Mammary epithelial cell (primary cell): Measurements from ENCODE around the gene TMED5.

Source experiments
- EZH2 ChIP-seq: IDR thresholded peaks from 2 replicates; pipeline ENCODE4 v1.6.1; 2012; ENCODE audit warnings: low read length, inconsistent platforms, borderline replicate concordance
- TF ChIP-seq, protein P1 (sequence below), 2 donors: IDR thresholded peaks in 1 of 2; conservative IDR thresholded peaks in 1 of 2; 2 replicates each; pipeline ENCODE4 v1.5.1; 2011 to 2012; ENCODE audit warnings: inconsistent platforms in 2 of 2, low read length in 2 of 2, mild to moderate bottlenecking in 2 of 2, control low read depth in 1 of 2, low read depth in 1 of 2; ENCODE audit not compliant: insufficient read depth in 1 of 2; ENCODE audit errors: extremely low read depth in 1 of 2

DNA sequence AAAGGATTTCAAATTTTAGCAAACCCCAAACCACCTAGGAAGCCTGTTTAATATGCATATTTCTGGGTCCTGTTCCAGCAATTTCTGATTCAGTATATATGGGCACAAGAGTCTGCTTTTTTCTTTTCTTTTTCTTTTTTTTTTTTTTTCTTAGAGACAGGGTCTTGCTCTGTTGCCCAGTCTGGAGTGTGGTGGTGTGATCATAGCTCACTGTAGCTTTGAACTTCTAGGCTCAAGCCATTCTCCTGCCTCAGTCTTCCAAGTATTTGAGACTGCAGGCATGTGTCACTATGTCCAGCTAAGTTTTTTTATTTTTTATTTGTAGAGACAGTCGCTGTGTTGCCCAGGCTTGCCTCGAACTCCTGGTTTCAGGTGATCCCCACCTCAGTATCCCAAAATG, 35.1 kb upstream of the TMED5 start:
- TF ChIP-seq, protein P1, sequence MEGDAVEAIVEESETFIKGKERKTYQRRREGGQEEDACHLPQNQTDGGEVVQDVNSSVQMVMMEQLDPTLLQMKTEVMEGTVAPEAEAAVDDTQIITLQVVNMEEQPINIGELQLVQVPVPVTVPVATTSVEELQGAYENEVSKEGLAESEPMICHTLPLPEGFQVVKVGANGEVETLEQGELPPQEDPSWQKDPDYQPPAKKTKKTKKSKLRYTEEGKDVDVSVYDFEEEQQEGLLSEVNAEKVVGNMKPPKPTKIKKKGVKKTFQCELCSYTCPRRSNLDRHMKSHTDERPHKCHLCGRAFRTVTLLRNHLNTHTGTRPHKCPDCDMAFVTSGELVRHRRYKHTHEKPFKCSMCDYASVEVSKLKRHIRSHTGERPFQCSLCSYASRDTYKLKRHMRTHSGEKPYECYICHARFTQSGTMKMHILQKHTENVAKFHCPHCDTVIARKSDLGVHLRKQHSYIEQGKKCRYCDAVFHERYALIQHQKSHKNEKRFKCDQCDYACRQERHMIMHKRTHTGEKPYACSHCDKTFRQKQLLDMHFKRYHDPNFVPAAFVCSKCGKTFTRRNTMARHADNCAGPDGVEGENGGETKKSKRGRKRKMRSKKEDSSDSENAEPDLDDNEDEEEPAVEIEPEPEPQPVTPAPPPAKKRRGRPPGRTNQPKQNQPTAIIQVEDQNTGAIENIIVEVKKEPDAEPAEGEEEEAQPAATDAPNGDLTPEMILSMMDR (conservative IDR thresholded peaks at IDR 0.05 in 1 of 2, IDR thresholded peaks at IDR 0.05 in 1 of 2; ENCODE audit: extremely low read depth in 1 of 2, insufficient read depth in 1 of 2, low read depth in 1 of 2, low read length in 2 of 2), result no peak
- TF ChIP-seq EZH2, result no peak
